H9 (cell line): ENCODE results near the gene HOXD4. TPM values are rescaled to one million over a fixed set of nuclear protein-coding genes. Genes with fewer than 3 reads are reported as not detected.

ENCODE experiments used
- DNase-seq: peaks from one replicate; pipeline ENCODE4 v3.0.0-alpha.2; 2017
- H2AFZ ChIP-seq: one replicate; pipeline ENCODE4 v1.6.1; 2013; ENCODE audit warnings: mild to moderate bottlenecking, low read length, control low read depth, moderate library complexity
- H2AK5ac ChIP-seq: 2 replicates; pipeline ENCODE4 v1.6.1; 2013; ENCODE audit warnings: low read length, control low read depth, mixed read lengths; ENCODE audit not compliant: insufficient read length
- H2BK120ac ChIP-seq: one replicate; pipeline ENCODE4 v1.6.1; 2013; ENCODE audit warnings: low read depth, mild to moderate bottlenecking, low read length, control low read depth, inconsistent platforms; ENCODE audit not compliant: poor library complexity, severe bottlenecking
- H2BK12ac ChIP-seq: 2 replicates; pipeline ENCODE4 v1.6.1; 2013; ENCODE audit warnings: low read length, control low read depth, mixed read lengths, low read depth; ENCODE audit not compliant: insufficient read length
- H2BK15ac ChIP-seq: 2 replicates; pipeline ENCODE4 v1.6.1; 2013; ENCODE audit warnings: low read depth, low read length, control low read depth
- H2BK20ac ChIP-seq: one replicate; pipeline ENCODE4 v1.6.1; 2013; ENCODE audit warnings: low read depth, mild to moderate bottlenecking, low read length, control low read depth, inconsistent platforms; ENCODE audit not compliant: poor library complexity, severe bottlenecking
- H2BK5ac ChIP-seq: 2 replicates; pipeline ENCODE4 v1.6.1; 2013; ENCODE audit warnings: low read length, control low read depth, mixed read lengths; ENCODE audit not compliant: insufficient read length
- H3K14ac ChIP-seq: 2 replicates; pipeline ENCODE4 v1.6.1; 2013; ENCODE audit warnings: low read length, control low read depth; ENCODE audit not compliant: insufficient read depth
- H3K18ac ChIP-seq: 2 replicates; pipeline ENCODE4 v1.6.1; 2013; ENCODE audit warnings: low read depth, mild to moderate bottlenecking, mixed read lengths, low read length, control low read depth; ENCODE audit not compliant: insufficient read length
- H3K23ac ChIP-seq: 2 replicates; pipeline ENCODE4 v1.6.1; 2013; ENCODE audit warnings: low read length, control low read depth, mixed read lengths, low read depth; ENCODE audit not compliant: insufficient read length
- H3K23me2 ChIP-seq: 2 replicates; pipeline ENCODE4 v1.6.1; 2013; ENCODE audit warnings: low read depth, mild to moderate bottlenecking, mixed read lengths, low read length, control low read depth; ENCODE audit not compliant: insufficient read length, poor library complexity, severe bottlenecking
- H3K27ac ChIP-seq: 2 replicates; pipeline ENCODE4 v1.5.1; 2013; ENCODE audit warnings: low read length, control low read depth, mixed read lengths, low read depth; ENCODE audit not compliant: insufficient read length
- H3K27me3 ChIP-seq: 2 replicates; pipeline ENCODE4 v1.6.1; 2013; ENCODE audit warnings: low read length, control low read depth, inconsistent platforms; ENCODE audit not compliant: insufficient read depth
- H3K4ac ChIP-seq: 2 replicates; pipeline ENCODE4 v1.6.1; 2013; ENCODE audit warnings: low read depth, mild to moderate bottlenecking, control low read depth, inconsistent platforms, low read length, moderate library complexity
- H3K4me1 ChIP-seq: 2 replicates; pipeline ENCODE4 v1.6.1; 2013; ENCODE audit warnings: low read length, control low read depth, inconsistent platforms; ENCODE audit not compliant: insufficient read depth
- H3K4me2 ChIP-seq: 2 replicates; pipeline ENCODE4 v1.6.1; 2013; ENCODE audit warnings: low read length, control low read depth, mixed read lengths; ENCODE audit not compliant: insufficient read length, insufficient read depth
- H3K56ac ChIP-seq: 2 replicates; pipeline ENCODE4 v1.6.1; 2013; ENCODE audit warnings: low read depth, mild to moderate bottlenecking, mixed read lengths, low read length, control low read depth; ENCODE audit not compliant: insufficient read length
- H3K79me1 ChIP-seq: 2 replicates; pipeline ENCODE4 v1.6.1; 2013; ENCODE audit warnings: low read depth, mild to moderate bottlenecking, moderate library complexity, low read length, control low read depth, inconsistent platforms; ENCODE audit not compliant: insufficient read depth, poor library complexity, severe bottlenecking
- H3K79me2 ChIP-seq: 2 replicates; pipeline ENCODE4 v1.6.1; 2013; ENCODE audit warnings: low read length, control low read depth, inconsistent platforms; ENCODE audit not compliant: insufficient read depth
- H3K9ac ChIP-seq: 2 replicates; pipeline ENCODE4 v1.6.1; 2013; ENCODE audit warnings: low read length, control low read depth, mixed read lengths; ENCODE audit not compliant: insufficient read length; ENCODE audit errors: extremely low read depth
- H3K9me3 ChIP-seq: one replicate; pipeline ENCODE4 v1.6.1; 2013; ENCODE audit warnings: low read depth, low read length, inconsistent platforms; ENCODE audit not compliant: control insufficient read depth
- H3T11ph ChIP-seq: one replicate; pipeline ENCODE4 v1.6.1; 2013; ENCODE audit warnings: mild to moderate bottlenecking, low read length, control low read depth, inconsistent platforms
- H4K20me1 ChIP-seq: one replicate; pipeline ENCODE4 v1.6.1; 2013; ENCODE audit not compliant: control insufficient read depth, insufficient read length, insufficient read depth
- H4K5ac ChIP-seq: 2 replicates; pipeline ENCODE4 v1.6.1; 2013; ENCODE audit warnings: low read depth, mild to moderate bottlenecking, mixed read lengths, low read length, control low read depth; ENCODE audit not compliant: insufficient read length
- H4K8ac ChIP-seq: replicated peaks from 2 replicates; pipeline ENCODE4 v1.6.1; 2013; ENCODE audit warnings: low read length, control low read depth, mixed read lengths, low read depth; ENCODE audit not compliant: insufficient read length
- H4K91ac ChIP-seq: 2 replicates; pipeline ENCODE4 v1.6.1; 2013; ENCODE audit warnings: low read depth, mild to moderate bottlenecking, moderate library complexity, mixed read lengths, low read length, control low read depth; ENCODE audit not compliant: insufficient read length
- H3K27ac Mint-ChIP-seq, 3 experiments: 2 replicates in 2 of 3; 3 replicates in 1 of 3; pipeline ENCODE4 v1.8.0; 2020 to 2021; ENCODE audit warnings: mixed read lengths in 3 of 3, mild to moderate bottlenecking in 1 of 3, moderate library complexity in 1 of 3
- H3K27me3 Mint-ChIP-seq: 2 replicates; pipeline ENCODE4 v1.8.0; 2021; ENCODE audit warnings: low read depth, mild to moderate bottlenecking, moderate library complexity, mixed read lengths
- H3K36me3 Mint-ChIP-seq, 3 experiments: 2 replicates in 2 of 3; 3 replicates in 1 of 3; pipeline ENCODE4 v1.8.0; 2020 to 2021; ENCODE audit warnings: low read depth in 3 of 3, mixed read lengths in 3 of 3; ENCODE audit not compliant: insufficient read depth in 1 of 3
- H3K4me1 Mint-ChIP-seq, 2 experiments: 2 replicates each; pipeline ENCODE4 v1.8.0; 2020; ENCODE audit warnings: mixed read lengths in 2 of 2
- H3K4me3 Mint-ChIP-seq, 2 experiments: 2 replicates in 1 of 2; 3 replicates in 1 of 2; pipeline ENCODE4 v1.8.0; 2020 to 2021; ENCODE audit warnings: mild to moderate bottlenecking in 2 of 2, mixed read lengths in 2 of 2, moderate library complexity in 1 of 2
- H3K9me3 Mint-ChIP-seq, 2 experiments: 2 replicates in 1 of 2; 3 replicates in 1 of 2; pipeline ENCODE4 v1.8.0; 2020; ENCODE audit warnings: mild to moderate bottlenecking in 2 of 2, mixed read lengths in 2 of 2, moderate library complexity in 1 of 2
- CTCF ChIP-seq: fragments of 200-600 bp; sonication (generic); conservative IDR thresholded peaks from 3 replicates; pipeline ENCODE4 v1.8.0; 2021; ENCODE audit warnings: antibody characterized with exemption, mild to moderate bottlenecking
- total RNA-seq: library from RNA; stranded (reverse); gene quantifications from 2 replicates; pipeline ENCODE4 v1.2.1, GENCODE V29; 2021

The HOXD4 gene
- total RNA-seq, 1 experiment from 2014 or later: not detected

GRCh38 chr2:176133389-176133788 lies 18.0 kb upstream of the HOXD4 start:
- Histone ChIP-seq H4K20me1 (no peaks in the 10 kb centered on the region), H3K27me3 (peaks cover 92% of the 10 kb centered on the region)
- no peaks in the 10 kb centered on the region; a peak in 1 of 7 replicates for H3K36me3 Mint-ChIP-seq

More at GRCh38 chr2:176133389-176133788, 18.0 kb upstream of the HOXD4 start:
- Histone ChIP-seq H3K79me1 (no peaks in the 10 kb centered on the region), H3K4ac (no peak overlapping the region), H3K56ac (no peak overlapping the region), H3K4me1 (no peaks in the 10 kb centered on the region; the same call in 1 of the 2 replicates), H3K4me2 (no peak overlapping the region), H4K5ac (no peak overlapping the region), H2BK120ac (no peak overlapping the region), H2BK20ac (no peak overlapping the region), H3K9me3 (no peaks in the 10 kb centered on the region), H3K14ac (no peak overlapping the region), H2BK5ac (no peak overlapping the region), H2AK5ac (no peak overlapping the region), H2BK15ac (no peak overlapping the region), H3T11ph (no peak overlapping the region), H3K23me2 (peaks cover 8% of the 10 kb centered on the region), H2AFZ (no peak overlapping the region), H3K27ac (no peak overlapping the region), H4K91ac (no peak overlapping the region), H3K9ac (no peak overlapping the region), H3K23ac (no peak overlapping the region), H3K79me2 (no peaks in the 10 kb centered on the region), H4K8ac (no peak overlapping the region), H2BK12ac (no peak overlapping the region), H3K18ac (no peak overlapping the region)
- Mint-ChIP-seq H3K9me3 (peaks cover 4% of the 10 kb centered on the region in 2 experiments; a peak in 3 of 5 replicates), H3K27me3 (peaks cover 98% of the 10 kb centered on the region), H3K4me1 (peaks cover 10 to 16% of the 10 kb centered on the region in 2 experiments), H3K4me3 (no peak overlapping the region), H3K27ac (no peak overlapping the region)
- no peak for TF ChIP-seq CTCF
- no peak for DNase-seq
